ENCODE data around the gene SUMO3. TPM values are rescaled to one million over a fixed set of nuclear protein-coding genes. Genes with fewer than 3 reads are reported as not detected.

SUMO3 gene
- total and polyA plus RNA-seq, 2 of the 13 experiments (the other 11 are each of a cell fraction or from before 2014, with no cell fraction given), result 51.4 to 92.4 TPM

DNA sequence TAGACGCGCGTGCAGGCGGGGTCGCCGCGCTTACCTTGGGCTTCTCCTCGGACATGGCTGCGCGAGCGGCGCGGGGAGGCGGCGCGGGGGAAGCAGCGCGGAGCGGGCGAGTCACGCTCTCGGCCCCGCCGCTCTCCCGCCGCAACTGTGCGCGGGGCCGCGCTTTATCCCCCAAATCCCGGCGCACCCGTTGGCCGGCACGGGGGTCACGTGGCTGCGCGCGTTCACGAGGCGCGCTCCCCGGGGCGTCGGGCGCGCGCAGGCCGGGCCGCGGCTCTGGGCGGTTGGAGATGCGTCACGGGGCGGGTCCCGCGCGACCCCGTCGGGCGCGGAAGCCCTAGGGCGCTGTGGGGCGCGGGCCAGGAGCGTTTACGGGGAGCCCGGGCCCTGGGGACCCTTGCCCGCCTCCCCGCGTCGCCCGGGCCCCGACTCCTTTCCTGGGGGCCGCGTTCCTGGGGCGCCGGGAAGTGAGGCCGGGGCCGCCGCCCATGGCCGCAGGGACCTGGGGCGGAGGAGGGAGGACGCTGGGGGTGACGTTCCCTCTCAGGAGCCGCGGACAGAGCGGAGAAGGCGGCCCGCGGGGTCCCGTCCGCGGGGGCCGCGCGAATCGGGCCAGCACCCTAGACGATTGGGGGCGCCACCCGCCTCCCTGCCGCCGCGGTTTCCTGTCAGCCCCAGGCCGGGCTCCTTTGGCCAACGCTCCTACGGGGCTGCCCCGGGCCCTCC is at the start of gene SUMO3 (continued):
- no peak for TF ChIP-seq ZNF747 (CRISPR knock-in tag; IDR thresholded peaks at IDR 0.05; ENCODE audit: borderline replicate concordance)
- TF ChIP-seq SOX5 (CRISPR knock-in tag; IDR thresholded peaks at IDR 0.05; ENCODE audit: borderline replicate concordance), result no peak
- no peak for TF ChIP-seq STAT6 (CRISPR knock-in tag; IDR thresholded peaks at IDR 0.05; ENCODE audit: borderline replicate concordance)
- no peak for TF ChIP-seq PCBP2 (optimal IDR thresholded peaks at IDR 0.05; ENCODE audit: low read depth, low read length, poor library complexity, severe bottlenecking)
- no peak for TF ChIP-seq NR2C2 (CRISPR knock-in tag; IDR thresholded peaks at IDR 0.05; ENCODE audit: borderline replicate concordance)
- TF ChIP-seq TMF1 (CRISPR knock-in tag; IDR thresholded peaks at IDR 0.05; ENCODE audit: low read depth), result no peak
- TF ChIP-seq, protein P1, sequence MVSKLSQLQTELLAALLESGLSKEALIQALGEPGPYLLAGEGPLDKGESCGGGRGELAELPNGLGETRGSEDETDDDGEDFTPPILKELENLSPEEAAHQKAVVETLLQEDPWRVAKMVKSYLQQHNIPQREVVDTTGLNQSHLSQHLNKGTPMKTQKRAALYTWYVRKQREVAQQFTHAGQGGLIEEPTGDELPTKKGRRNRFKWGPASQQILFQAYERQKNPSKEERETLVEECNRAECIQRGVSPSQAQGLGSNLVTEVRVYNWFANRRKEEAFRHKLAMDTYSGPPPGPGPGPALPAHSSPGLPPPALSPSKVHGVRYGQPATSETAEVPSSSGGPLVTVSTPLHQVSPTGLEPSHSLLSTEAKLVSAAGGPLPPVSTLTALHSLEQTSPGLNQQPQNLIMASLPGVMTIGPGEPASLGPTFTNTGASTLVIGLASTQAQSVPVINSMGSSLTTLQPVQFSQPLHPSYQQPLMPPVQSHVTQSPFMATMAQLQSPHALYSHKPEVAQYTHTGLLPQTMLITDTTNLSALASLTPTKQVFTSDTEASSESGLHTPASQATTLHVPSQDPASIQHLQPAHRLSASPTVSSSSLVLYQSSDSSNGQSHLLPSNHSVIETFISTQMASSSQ (IDR thresholded peaks at IDR 0.05; ENCODE audit: low read depth), result no peak
- TF ChIP-seq, protein P1 (CRISPR knock-in tag; IDR thresholded peaks at IDR 0.05; ENCODE audit: borderline replicate concordance), result no peak
- no peak for TF ChIP-seq SNRNP70 (IDR thresholded peaks at IDR 0.05; ENCODE audit: low read depth, low read length)
- TF ChIP-seq, protein P2, sequence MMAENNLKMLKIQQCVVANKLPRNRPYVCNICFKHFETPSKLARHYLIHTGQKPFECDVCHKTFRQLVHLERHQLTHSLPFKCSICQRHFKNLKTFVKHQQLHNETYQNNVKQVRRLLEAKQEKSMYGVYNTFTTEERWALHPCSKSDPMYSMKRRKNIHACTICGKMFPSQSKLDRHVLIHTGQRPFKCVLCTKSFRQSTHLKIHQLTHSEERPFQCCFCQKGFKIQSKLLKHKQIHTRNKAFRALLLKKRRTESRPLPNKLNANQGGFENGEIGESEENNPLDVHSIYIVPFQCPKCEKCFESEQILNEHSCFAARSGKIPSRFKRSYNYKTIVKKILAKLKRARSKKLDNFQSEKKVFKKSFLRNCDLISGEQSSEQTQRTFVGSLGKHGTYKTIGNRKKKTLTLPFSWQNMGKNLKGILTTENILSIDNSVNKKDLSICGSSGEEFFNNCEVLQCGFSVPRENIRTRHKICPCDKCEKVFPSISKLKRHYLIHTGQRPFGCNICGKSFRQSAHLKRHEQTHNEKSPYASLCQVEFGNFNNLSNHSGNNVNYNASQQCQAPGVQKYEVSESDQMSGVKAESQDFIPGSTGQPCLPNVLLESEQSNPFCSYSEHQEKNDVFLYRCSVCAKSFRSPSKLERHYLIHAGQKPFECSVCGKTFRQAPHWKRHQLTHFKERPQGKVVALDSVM (CRISPR knock-in tag; IDR thresholded peaks at IDR 0.05), result no peak
- 0 out of 2 replicates have a peak, but pooled peaks have one; percentile 39 for TF ChIP-seq ZNF430 (CRISPR knock-in tag; IDR thresholded peaks at IDR 0.05)
- TF ChIP-seq, protein P3, sequence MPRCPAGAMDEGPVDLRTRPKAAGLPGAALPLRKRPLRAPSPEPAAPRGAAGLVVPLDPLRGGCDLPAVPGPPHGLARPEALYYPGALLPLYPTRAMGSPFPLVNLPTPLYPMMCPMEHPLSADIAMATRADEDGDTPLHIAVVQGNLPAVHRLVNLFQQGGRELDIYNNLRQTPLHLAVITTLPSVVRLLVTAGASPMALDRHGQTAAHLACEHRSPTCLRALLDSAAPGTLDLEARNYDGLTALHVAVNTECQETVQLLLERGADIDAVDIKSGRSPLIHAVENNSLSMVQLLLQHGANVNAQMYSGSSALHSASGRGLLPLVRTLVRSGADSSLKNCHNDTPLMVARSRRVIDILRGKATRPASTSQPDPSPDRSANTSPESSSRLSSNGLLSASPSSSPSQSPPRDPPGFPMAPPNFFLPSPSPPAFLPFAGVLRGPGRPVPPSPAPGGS (CRISPR knock-in tag; IDR thresholded peaks at IDR 0.05), result peak; percentile 20; the same call in 1 of the 2 replicates
- no peak for TF ChIP-seq HMGA1 (CRISPR knock-in tag; conservative IDR thresholded peaks at IDR 0.05)
- peak; percentile 56; the same call in 1 of the 2 replicates for TF ChIP-seq ZNF709 (CRISPR knock-in tag; IDR thresholded peaks at IDR 0.05)
- no peak for TF ChIP-seq SRF (IDR thresholded peaks at IDR 0.05; ENCODE audit: low read depth, low read length)
- no peak for TF ChIP-seq ZNF644 (CRISPR knock-in tag; IDR thresholded peaks at IDR 0.05; ENCODE audit: low read depth)
- no peak for TF ChIP-seq PHB2 (IDR thresholded peaks at IDR 0.05; ENCODE audit: partially characterized antibody)
- no peak for TF ChIP-seq JUND (CRISPR knock-in tag; IDR thresholded peaks at IDR 0.05)
- no peak for TF ChIP-seq ZNF331 (CRISPR knock-in tag; IDR thresholded peaks at IDR 0.05)
- TF ChIP-seq ZNF224 (CRISPR knock-in tag; IDR thresholded peaks at IDR 0.05), result no peak
